Heart left ventricle (tissue), 16 donors: Measurements from ENCODE around the gene C18orf54. TPM values are rescaled to one million over a fixed set of nuclear protein-coding genes. Genes with fewer than 3 reads are reported as not detected.
"Not testable (repeated sequence)": the region's sequence is repeated elsewhere in the genome, so short reads cannot be mapped to it uniquely, and the experiment has no call there.

Experiments
- ATAC-seq, 4 donors: fragments of 200-7000 bp; cut with Tn5 transposase; one replicate each; pipeline ENCODE4 v1.9.1; 2020 to 2022; ENCODE audit warnings: moderate library complexity in 4 of 4, mild to moderate bottlenecking in 3 of 4, moderate number of reproducible peaks in 1 of 4
- DNase-seq, 5 donors: peaks; one replicate each; pipeline ENCODE4 v3.0.0-alpha.2; 2020
- H3K27ac ChIP-seq, 12 donors: fragments of 200-600 bp; sonication (generic) in 4 of 12; one replicate each; pipeline versions ENCODE4 v1.5.0 to v1.8.0; 2016 to 2022; ENCODE audit warnings: mild to moderate bottlenecking in 2 of 12
- H3K27me3 ChIP-seq, 9 donors: fragments of 200-600 bp; sonication (generic) in 2 of 9; one replicate each; pipeline versions ENCODE4 v1.5.1 to v1.8.0; 2016 to 2022; ENCODE audit warnings: mild to moderate bottlenecking in 3 of 9
- H3K36me3 ChIP-seq, 9 donors: fragments of 200-600 bp; sonication (generic) in 2 of 9; one replicate each; pipeline versions ENCODE4 v1.5.0 to v1.8.0; 2018 to 2022; ENCODE audit warnings: mild to moderate bottlenecking in 2 of 9
- H3K4me1 ChIP-seq, 12 donors: fragments of 200-600 bp; sonication (generic) in 4 of 12; one replicate each; pipeline versions ENCODE4 v1.5.0 to v1.8.0; 2016 to 2022; ENCODE audit warnings: mild to moderate bottlenecking in 3 of 12
- H3K4me3 ChIP-seq, 12 donors: fragments of 200-600 bp; sonication (generic) in 4 of 12; one replicate each; pipeline versions ENCODE4 v1.5.0 to v1.8.0; 2017 to 2022; ENCODE audit warnings: mild to moderate bottlenecking in 9 of 12, moderate library complexity in 4 of 12
- H3K9me3 ChIP-seq, 12 donors: fragments of 200-600 bp; sonication (generic) in 4 of 12; one replicate each; pipeline versions ENCODE4 v1.5.0 to v1.8.0; 2016 to 2022; ENCODE audit warnings: mild to moderate bottlenecking in 1 of 12
- CTCF ChIP-seq, 12 donors: fragments of 200-600 bp; sonication (generic) in 4 of 12; IDR thresholded peaks; one replicate each; pipeline versions ENCODE4 v1.5.0 to v1.8.0; 2018 to 2022; ENCODE audit warnings: antibody characterized with exemption in 12 of 12, mild to moderate bottlenecking in 5 of 12
- POLR2A ChIP-seq, 2 donors: fragments of 450-650 bp; IDR thresholded peaks; one replicate each; pipeline ENCODE4 v1.6.1; 2017; ENCODE audit warnings: antibody characterized with exemption in 2 of 2, mild to moderate bottlenecking in 2 of 2, moderate library complexity in 2 of 2
- WGBS, 4 donors: extraction: QIAGEN DNeasy Blood & Tissue Kit in 2 of 4; methylation state at CpG; one replicate each; pipeline versions ENCODE4 v1.1.5 to v1.1.7; 2013 to 2018; 5-methylcytosine and 5-hydroxymethylcytosine counted together
- intact Hi-C, 10 donors: fragments of 100-400 bp; cut with DNase I; formaldehyde crosslinking; loops; one replicate each; pipeline versions ENCODE4 v1.11.1 to v1.14.2; 2022
- long read RNA-seq, 3 donors: library from polyadenylated mRNA; unstranded; transcript quantifications; one replicate each; pipeline ENCODE4 v2.0.0, GENCODE V29; 2020 to 2021
- polyA plus RNA-seq, 2 donors: library from polyadenylated mRNA; stranded (reverse); fragments of 200-250 nt; gene quantifications; one replicate each; pipeline ENCODE4 v1.2.3, GENCODE V29; 2013
- total RNA-seq, 9 donors: library from RNA; depleted of rRNA in 2 of 9; stranded (reverse); fragments of >200 nt in 2 of 9; fragmentation: NEBNext Ultra II Directional in 3 of 9; extraction: Animal tissue kit (Norgen Biotek cat#: 25700) in 3 of 9; gene quantifications; one replicate each; pipeline versions ENCODE4 v1.1.0 to v1.2.4, GENCODE V29; 2016 to 2023
- donor health status: ischemic (EF 13 %, LVEDD 7.1; RV severe dilation, severe dysfunction).
- donor health status: healthy with polysubstance abuse.
- donor health status: DM: no; HTN: yes; CAD: no.
- donor health status: DM: no; HTN: no; CAD: no.
- donor health status: ischemic (EF 25% LVEDD 6.9; RV normal size, moderate dysfunction).
- donor health status: ischemic (EF 25% LVEDD 5.7; RV mildly dilated, moderate dysfunction).
- donor health status: healthy.
- donor health status: DM: yes; HTN: yes; CAD: no.
- donor health status: ischemic (EF 35%, LVEDD 5.7; RV mildly dilated, moderate dysfunction).
- donor health status: nonischemic (EF 11% LVEDD 7.7; RV severe dilation, severe dysfunction).
- donor health status: DM: yes; HTN: yes; CAD: no.
- donor health status: PGD.
- donor health status: ischemic (EF 29% LVEDD 5.4; RV normal size, mild dysfunction).
- donor health status: nonischemic (EF 23%, LVEDD 6.1; RV moderate dilation, normal function).

The C18orf54 gene
- 1 to 10 TPM in 6 of 9 donors, under 1 TPM in 3; 0.46 to 2.4 (median 1.1) TPM for total RNA-seq
- polyA plus RNA-seq, result under 1 TPM; 0.50 to 0.94 TPM
- long read RNA-seq, donor 1, result 0 reads
- long read RNA-seq, donor 2, result 0 reads
- long read RNA-seq, donor 3, partial matches to known transcripts, result 0 of 1 reads
- long read RNA-seq, donor 3, other reads (novel, unspliced or antisense), result 1 of 1 reads

GRCh38 chr18:54357660-54358494 is at the start of gene C18orf54, which contains the start of gene STARD6:
TSS of gene C18orf54 (plus strand) at chr18:54357906. CDS start at chr18:54360573, 2,667 bp downstream.
TSS of gene STARD6 (minus strand) at chr18:54357858. CDS start at chr18:54354573, 3,285 bp downstream.
- Histone ChIP-seq H3K4me1 (peaks cover 0 to 15% (median 7%) of the 10 kb centered on the region in 12 donors), H3K27ac (peak within 1 kb of the TSS in 11 of 12 donors; percentile 13 to 73 (median 56)), H3K4me3 (peak within 1 kb of the TSS; percentile 43 to 88 (median 76)), H3K9me3 (no peaks in the 10 kb centered on the region), H3K27me3 (no peaks in the 10 kb centered on the region), H3K36me3 (no peaks in the 10 kb centered on the region)
- WGBS, 4 donors, result 0 to 1% (median 0%) methylated on average over 39 to 62 of the region's 62 CpGs
- ATAC-seq (peak; percentile 95 to 99 (median 99)), DNase-seq (peak; percentile 84 to 94 (median 88))
- intact Hi-C loops, result loop anchor here in 5 of 10 donors (5.0 to 10.0 kb wide), 2 partner anchors 86 to 133 kb away; partner anchors contain the start of gene MBD2 (in 5 of the 5)
- TF ChIP-seq CTCF (IDR thresholded peaks at IDR 0.05) (peak in 11 of 12 donors; percentile 11 to 62 (median 41)), POLR2A (IDR thresholded peaks at IDR 0.05) (peak in 1 of 2 donors; percentile 48)

- H3K4me1 ChIP-seq, intact Hi-C loops: not testable (repeated sequence)
- WGBS, 4 donors, result 79 to 87% (median 82%) methylated on average over 8 of the region's 8 CpGs
Observed at GRCh38 chr18:54309564-54309963, 48.1 kb upstream of the C18orf54 start.

GRCh38 chr18:54316071-54316820 is 41.5 kb upstream of the C18orf54 start:
- no peak for TF ChIP-seq POLR2A (IDR thresholded peaks at IDR 0.05)
- TF ChIP-seq CTCF (IDR thresholded peaks at IDR 0.05), result no peak
- intact Hi-C loops, result no loop called here
- DNase-seq (no peak), ATAC-seq (no peak)
- Histone ChIP-seq H3K27ac (no peak overlapping the region), H3K36me3 (no peaks in the 10 kb centered on the region), H3K4me1 (no peaks in the 10 kb centered on the region), H3K4me3 (no peak overlapping the region), H3K9me3 (no peaks in the 10 kb centered on the region), H3K27me3 (no peaks in the 10 kb centered on the region)

More at GRCh38 chr18:54309564-54309963, 48.1 kb upstream of the C18orf54 start:
- not testable (repeated sequence) for ATAC-seq, H3K27me3 ChIP-seq, H3K9me3 ChIP-seq, H3K4me3 ChIP-seq, H3K27ac ChIP-seq, DNase-seq, H3K36me3 ChIP-seq

- intact Hi-C loops, result no loop called here
- ATAC-seq (no peak), DNase-seq (no peak)
- Histone ChIP-seq H3K9me3 (no peaks in the 10 kb centered on the region), H3K4me3 (no peak overlapping the region), H3K36me3 (no peaks in the 10 kb centered on the region), H3K27me3 (no peaks in the 10 kb centered on the region), H3K4me1 (no peaks in the 10 kb centered on the region), H3K27ac (no peak overlapping the region)
- TF ChIP-seq POLR2A (IDR thresholded peaks at IDR 0.05) (no peak), CTCF (IDR thresholded peaks at IDR 0.05) (no peak)
Observed at GRCh38 chr18:54323561-54323960, 34.1 kb upstream of the C18orf54 start.
